Activated naive CD4-positive, alpha-beta T cell treated with anti-CD3 and anti-CD28 coated beads, Interleukin-2, amount 50 U/mL, for 16 hours (primary cell): ENCODE measurements around the gene LRCH1.
"Not testable (repeated sequence)": the region's sequence is repeated elsewhere in the genome, so short reads cannot be mapped to it uniquely, and the experiment has no call there.

Experiments
- DNase-seq: peaks from one replicate; pipeline ENCODE4 v3.0.0-alpha.2; 2020

Gene LRCH1

GRCh38 chr13:46721054-46721453 lies 168.1 kb downstream of the LRCH1 start:
- peak; percentile 47 for DNase-seq

GRCh38 chr13:46726347-46726746 lies 173.4 kb downstream of the LRCH1 start:
- no peak for DNase-seq

GRCh38 chr13:46728777-46729176 lies 175.8 kb downstream of the LRCH1 start:
- no peak for DNase-seq

- no peak for DNase-seq
Observed at GRCh38 chr13:46731535-46731934, 178.6 kb downstream of the LRCH1 start.

- DNase-seq = no peak
Observed at GRCh38 chr13:46735425-46735824, 182.5 kb downstream of the LRCH1 start.

GRCh38 chr13:46736541-46737310 lies 183.8 kb downstream of the LRCH1 start:
- DNase-seq = no peak

- no peak for DNase-seq
Observed at GRCh38 chr13:46738055-46738454, 185.1 kb downstream of the LRCH1 start.

- no peak for DNase-seq
Observed at GRCh38 chr13:46738766-46739165, 185.8 kb downstream of the LRCH1 start.

- DNase-seq = no peak
Observed at GRCh38 chr13:46739447-46740098, 186.6 kb downstream of the LRCH1 start.

- DNase-seq = no peak
Observed at GRCh38 chr13:46743191-46743590, 190.2 kb downstream of the LRCH1 start.

GRCh38 chr13:46745062-46745461 lies 192.1 kb downstream of the LRCH1 start:
- DNase-seq = no peak

GRCh38 chr13:46745706-46746105 lies 192.7 kb downstream of the LRCH1 start:
- no peak for DNase-seq

GRCh38 chr13:46747031-46747820 lies 194.3 kb downstream of the LRCH1 start:
- no peak for DNase-seq

- DNase-seq = no peak
Observed at GRCh38 chr13:46748300-46748699, 195.3 kb downstream of the LRCH1 start.

GRCh38 chr13:46749951-46750350 lies 197.0 kb downstream of the LRCH1 start:
- DNase-seq = no peak

- DNase-seq = peak; percentile 20
Observed at GRCh38 chr13:46751811-46752635, 199.1 kb downstream of the LRCH1 start.

- DNase-seq = no peak
Observed at GRCh38 chr13:46753137-46753536, 200.2 kb downstream of the LRCH1 start.

GRCh38 chr13:46753917-46754316 lies 200.9 kb downstream of the LRCH1 start:
- no peak for DNase-seq

- no peak for DNase-seq
Observed at GRCh38 chr13:46754812-46755211, 201.8 kb downstream of the LRCH1 start.

GRCh38 chr13:46755508-46755907 lies 202.5 kb downstream of the LRCH1 start:
- DNase-seq = not testable (repeated sequence)

- no peak for DNase-seq
Observed at GRCh38 chr13:46756977-46757376, 204.0 kb downstream of the LRCH1 start.

GRCh38 chr13:46757640-46758039 lies 204.7 kb downstream of the LRCH1 start:
- DNase-seq = no peak

- DNase-seq = no peak
Observed at GRCh38 chr13:46759846-46760245, 206.9 kb downstream of the LRCH1 start.
